Fibroblast of skin of back (primary cell): ENCODE results near the gene ADAD2.

Source experiments
- DNase-seq: peaks from one replicate; pipeline ENCODE4 v3.0.0-alpha.2; 2013

ADAD2 gene

GRCh38 chr16:84176192-84177053, 14.5 kb upstream of the ADAD2 start:
- DNase-seq, result no peak

DNA sequence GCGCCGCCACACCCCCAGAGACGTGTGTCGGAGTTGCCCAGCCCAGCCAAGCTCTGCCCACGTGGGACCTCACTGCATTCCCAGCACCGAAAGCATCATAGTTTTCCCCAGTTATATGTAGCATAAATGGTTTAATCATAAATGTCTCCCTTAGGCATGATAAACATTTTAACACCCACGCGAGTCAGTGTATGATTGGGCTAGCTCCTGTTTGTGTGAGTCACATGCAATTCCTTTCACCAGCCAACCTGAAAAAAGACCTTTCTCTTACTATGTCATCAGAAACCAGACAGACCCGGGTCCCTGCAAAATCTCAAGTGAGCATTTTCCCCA, 13.2 kb upstream of the ADAD2 start:
- DNase-seq, result peak; percentile 27

GRCh38 chr16:84178146-84178765, 12.7 kb upstream of the ADAD2 start:
- DNase-seq, result no peak

DNA sequence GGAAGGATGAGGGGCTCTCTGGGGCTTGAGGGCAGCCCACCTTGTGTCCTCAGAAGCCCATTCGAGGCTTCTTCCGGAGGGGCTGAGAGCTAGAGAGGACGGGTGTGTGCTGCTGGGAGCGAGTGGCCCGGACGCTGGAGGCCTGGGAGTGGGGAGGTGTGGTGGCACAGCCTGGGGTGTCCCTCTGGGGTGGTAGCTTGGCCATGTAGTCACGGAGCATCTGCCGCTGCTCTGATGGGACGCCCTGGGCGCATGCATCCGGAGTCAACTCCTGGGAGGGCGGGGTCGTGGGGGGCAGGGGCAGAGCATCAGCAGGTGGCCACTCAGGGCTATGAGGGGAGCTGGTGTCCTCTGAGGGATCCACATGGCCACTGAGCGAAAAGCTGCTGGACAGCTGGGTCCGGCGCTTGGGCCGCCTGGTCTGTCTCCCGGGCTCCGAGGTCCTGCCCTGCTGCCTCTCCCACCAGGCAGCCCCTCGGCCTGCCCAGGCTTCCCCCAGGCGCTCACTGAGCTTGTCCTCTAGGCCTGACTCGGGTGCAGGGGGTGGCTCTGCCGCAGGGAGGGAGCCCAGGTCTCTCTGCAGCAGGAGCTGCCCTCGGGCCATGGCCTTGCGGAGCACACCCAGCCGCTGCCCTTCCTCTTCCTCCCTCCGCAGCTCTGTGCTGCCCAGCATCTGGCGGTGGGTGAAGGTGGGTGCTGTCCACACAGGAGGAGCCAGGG, 11.9 kb upstream of the ADAD2 start:
- DNase-seq, result no peak

DNA sequence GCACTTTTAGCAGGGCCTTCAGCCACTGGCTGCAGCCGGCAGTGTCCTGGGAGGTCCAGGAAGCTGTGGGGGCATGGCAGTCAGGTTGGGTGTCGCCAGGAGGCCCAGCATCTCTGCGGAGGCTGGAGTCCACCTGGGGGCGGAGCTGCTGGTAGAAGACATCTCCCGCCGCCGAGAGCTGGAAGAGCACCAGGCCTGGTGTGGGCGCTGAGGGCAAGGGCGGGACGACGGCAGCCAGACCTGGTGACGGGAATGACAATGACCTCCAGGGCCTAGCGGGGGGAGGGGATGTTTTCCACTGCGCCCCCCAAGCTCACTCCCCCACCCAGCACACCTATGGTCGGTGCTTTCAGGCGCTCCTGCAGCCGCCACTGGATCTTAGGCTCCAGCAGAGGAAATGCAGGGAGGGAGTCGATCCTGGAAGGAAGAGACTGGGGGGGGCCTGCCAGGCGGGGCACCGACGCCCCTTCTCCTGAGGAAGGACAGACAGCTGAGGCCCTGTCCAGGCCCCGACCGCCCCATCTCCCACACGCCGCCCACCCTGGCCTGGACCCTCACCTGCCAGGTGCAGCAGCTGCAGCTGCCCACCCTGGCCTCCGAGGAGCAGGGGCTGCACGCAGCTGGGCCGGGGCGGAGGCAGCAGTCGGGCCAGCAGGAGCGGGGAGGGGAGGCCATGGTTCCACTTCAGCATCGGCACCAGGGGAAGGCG, 11.2 kb upstream of the ADAD2 start:
- DNase-seq, result no peak

- DNase-seq, result no peak
Measured at GRCh38 chr16:84180519-84181140, 10.3 kb upstream of the ADAD2 start.

GRCh38 chr16:84181144-84181915, 9.6 kb upstream of the ADAD2 start:
- DNase-seq, result no peak

- no peak for DNase-seq
Measured at GRCh38 chr16:84182104-84182503, 8.9 kb upstream of the ADAD2 start.

DNA sequence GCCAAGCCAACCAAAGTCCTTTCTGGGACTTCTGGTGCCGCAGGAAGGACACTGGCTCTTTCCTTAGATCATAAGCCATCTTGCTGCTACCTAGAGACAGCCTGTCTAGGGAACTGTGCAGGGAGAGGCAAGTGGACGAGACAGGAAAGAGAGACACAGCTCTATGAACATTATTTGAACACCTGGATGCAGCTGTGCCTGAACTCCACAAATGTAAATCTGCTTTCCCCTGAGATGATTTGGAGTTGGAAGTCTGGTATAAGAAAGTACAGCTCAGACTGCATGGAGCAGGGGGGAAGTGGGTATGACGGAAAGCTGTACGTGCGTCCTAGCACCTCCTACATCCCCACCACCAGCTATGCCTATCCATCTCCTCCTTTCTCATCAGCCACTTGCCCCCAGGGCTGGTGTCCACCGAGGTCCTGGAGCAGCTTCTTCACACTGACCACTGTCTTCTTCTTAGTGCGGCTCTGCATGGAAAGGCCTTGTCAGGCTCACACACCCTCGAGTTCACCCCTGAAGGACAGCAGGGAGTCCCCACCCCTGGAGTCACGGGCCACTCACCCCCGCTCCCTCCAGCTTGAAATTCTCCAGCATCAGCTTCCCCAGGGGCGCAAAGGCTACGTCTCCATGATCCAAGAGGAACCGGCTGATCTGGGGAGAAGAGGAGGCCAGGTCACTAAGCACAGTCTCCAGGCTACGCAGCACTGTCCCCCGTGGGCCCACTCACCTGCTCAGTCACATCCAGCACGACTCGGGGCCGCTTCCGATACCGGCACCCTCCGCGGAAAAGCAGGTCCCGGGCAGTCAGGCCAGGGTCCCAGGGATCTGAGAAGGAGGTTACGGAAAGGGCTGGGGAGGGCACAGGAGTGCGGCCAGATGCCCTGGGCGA, 8.0 kb upstream of the ADAD2 start:
- DNase-seq, result no peak

GRCh38 chr16:84183572-84183875, 7.4 kb upstream of the ADAD2 start:
- no peak for DNase-seq

GRCh38 chr16:84183911-84184591, 6.9 kb upstream of the ADAD2 start:
- no peak for DNase-seq

- DNase-seq, result no peak
Measured at GRCh38 chr16:84184775-84185174, 6.2 kb upstream of the ADAD2 start.

DNA sequence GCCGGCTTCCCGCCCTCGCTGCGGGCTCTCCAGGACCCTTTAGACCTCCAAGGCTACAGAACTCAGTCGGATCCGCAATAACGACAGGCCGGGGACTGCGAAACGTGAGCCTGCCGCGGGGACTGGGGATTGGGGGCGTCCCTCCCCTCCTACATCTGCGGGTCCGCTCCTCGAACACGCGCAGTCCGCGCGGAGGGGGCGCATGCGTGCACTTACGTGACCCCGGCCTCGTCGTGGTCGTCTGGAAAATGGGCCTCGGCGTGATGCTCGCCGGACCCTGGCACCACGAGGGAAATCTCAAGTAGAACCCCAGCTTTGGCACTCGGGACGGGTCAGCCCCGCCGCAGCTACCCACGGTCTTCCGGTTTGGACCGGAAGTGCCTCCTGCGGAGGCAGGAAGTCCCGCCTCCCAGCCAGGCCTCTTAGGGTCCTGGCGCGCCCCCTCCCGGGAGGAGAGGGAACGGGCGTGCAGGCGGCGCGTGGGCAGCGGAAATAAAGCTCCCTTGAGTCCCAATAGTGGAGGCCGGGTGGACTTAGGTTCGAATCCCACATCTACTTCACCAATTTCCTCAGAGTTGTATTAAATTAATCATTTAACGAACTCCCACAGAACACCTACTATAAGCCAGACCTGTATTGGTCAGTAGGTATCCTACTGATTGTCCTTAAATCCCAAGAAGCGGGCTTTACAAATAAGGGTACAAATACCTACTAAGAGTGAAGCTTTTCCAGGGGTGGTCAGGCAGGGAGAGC, 4.1 kb upstream of the ADAD2 start, which contains the start of gene TAF1C:
Gene TAF1C (minus strand): TSS at position 373 of the 753 bp plus-strand sequence. CDS start 2,069 bp downstream, outside the sequence.
- DNase-seq, result peak; percentile 91

GRCh38 chr16:84191466-84191865, 509 bp downstream of the ADAD2 start:
- no peak for DNase-seq

DNA sequence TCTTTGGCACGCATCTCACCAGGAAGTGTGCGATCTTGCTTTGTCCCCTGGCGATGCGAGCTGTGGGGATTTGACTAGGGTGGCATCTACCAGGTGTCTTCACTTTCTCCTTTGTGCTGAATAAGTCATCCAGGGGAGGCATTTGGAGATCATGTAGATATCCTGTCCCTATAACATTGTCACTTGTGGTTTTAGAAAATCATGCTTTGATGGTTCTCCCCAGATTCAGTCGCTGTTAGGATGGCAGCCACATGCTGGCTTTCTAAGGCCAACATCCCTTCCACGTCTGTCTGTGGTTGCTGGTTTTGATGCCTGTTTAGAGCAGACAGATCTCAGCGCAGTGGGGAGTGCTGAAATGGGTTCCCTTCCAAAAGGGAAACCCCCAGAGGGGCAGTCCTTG, 2.5 kb downstream of the ADAD2 start:
- no peak for DNase-seq

DNA sequence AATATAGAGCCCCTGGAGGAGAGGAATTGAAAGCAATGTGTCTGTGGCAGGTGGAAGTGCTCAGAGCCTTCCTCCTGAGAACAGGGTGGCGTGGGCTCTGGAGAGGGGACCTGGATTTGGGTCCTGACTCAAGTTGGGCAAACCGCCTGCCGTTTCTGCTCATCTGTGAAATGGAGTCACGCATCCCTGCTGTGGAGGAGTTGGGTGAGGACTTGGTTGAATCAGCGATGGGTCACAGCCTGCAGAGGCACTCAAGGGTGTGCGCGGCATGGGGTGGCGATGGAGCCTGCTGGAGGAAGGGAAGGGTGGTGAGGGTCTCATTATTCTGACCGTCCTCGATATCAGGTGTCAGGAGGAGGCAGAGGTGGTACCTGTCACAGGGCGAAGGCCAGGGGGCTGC, 3.1 kb downstream of the ADAD2 start:
- DNase-seq, result no peak

DNA sequence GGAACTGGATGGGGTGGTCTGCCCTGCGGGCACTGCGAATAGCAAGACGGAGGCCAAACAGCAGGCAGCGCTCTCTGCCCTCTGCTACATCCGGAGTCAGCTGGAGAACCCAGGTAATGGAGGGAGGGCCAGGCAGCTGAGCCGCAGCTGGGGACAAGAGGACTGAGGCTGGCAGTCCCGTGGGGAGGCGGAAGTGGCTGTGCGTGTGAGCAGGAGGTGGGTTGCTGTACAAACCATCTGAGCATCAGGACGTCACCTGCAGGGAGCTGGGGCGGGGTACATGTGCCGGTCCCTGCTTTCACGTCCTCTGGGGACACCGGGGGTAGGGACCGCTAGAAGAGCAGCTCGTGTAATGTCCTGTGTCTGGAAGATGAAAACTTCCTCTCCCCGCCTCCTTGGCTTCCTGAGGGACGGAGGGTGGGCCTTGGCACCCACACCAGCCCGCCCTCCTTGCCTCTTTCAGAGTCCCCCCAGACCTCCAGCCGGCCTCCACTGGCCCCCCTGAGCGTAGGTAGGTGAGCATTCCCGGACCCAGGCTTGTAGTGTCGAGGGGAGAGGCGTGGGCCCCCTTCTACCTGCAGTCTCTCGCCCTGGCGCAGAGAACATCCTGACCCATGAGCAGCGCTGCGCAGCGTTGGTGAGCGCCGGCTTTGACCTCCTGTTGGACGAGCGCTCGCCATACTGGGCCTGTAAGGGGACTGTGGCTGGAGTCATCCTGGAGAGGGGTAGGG, 3.7 kb downstream of the ADAD2 start:
- DNase-seq, result no peak
